GM12878 (cell line): Measurements from ENCODE around the gene PNMA6E. TPM values are rescaled to one million over a fixed set of nuclear protein-coding genes. Genes with fewer than 3 reads are reported as not detected.

Experiments
- ATAC-seq: fragments of 200-7000 bp; cut with Tn5 transposase; 3 replicates; pipeline ENCODE4 v1.9.1; 2020; ENCODE audit warnings: mild to moderate bottlenecking, moderate library complexity
- BruUV-seq: library from RNA; stranded (reverse); fragments of 400-500 nt; replicated peaks from 2 replicates; lab custom pipeline; 2021; lab: Mats Ljungman, UMichigan
- CTCF ChIA-PET: fragments of 300-600 bp; sonication (Branson Sonifier 250); formaldehyde crosslinking; extraction: SDS; loops from one replicate; lab custom pipeline; 2021; ENCODE audit warnings: inconsistent platforms; lab: Yijun Ruan, JAX
- POLR2A ChIA-PET: fragments of 350-600 bp; formaldehyde crosslinking; extraction: SDS; loops from one replicate; lab custom pipeline; 2021; ENCODE audit warnings: inconsistent platforms; lab: Charles Lee
- RAD21 ChIA-PET: fragments of 300-600 bp; sonication (Branson Sonifier 250); formaldehyde crosslinking; loops from one replicate; lab custom pipeline; 2023; ENCODE audit warnings: antibody characterized with exemption; ENCODE audit not compliant: unreplicated experiment; lab: Charles Lee
- SMC1A ChIA-PET: fragments of 300-600 bp; sonication (Branson Sonifier 250); formaldehyde crosslinking; loops from one replicate; lab custom pipeline; 2023; ENCODE audit not compliant: unreplicated experiment, uncharacterized antibody; lab: Charles Lee
- DNase-seq: peaks from one replicate; pipeline ENCODE4 v3.0.0-alpha.2; 2011; ENCODE audit warnings: low read depth, low spot score
- FAIRE-seq: peaks from 3 replicates; lab custom pipeline; 2011; peaks lifted over from hg19 to GRCh38; lab: Jason Lieb, UNC
- H2AFZ ChIP-seq: 2 replicates; pipeline ENCODE4 v1.6.0; 2011; ENCODE audit warnings: low read depth, low read length, control low read depth; ENCODE audit not compliant: control insufficient read depth
- H3K27ac ChIP-seq: 2 replicates; pipeline ENCODE4 v1.5.1; 2011; ENCODE audit warnings: control low read depth; ENCODE audit not compliant: control insufficient read depth, insufficient read depth
- H3K27me3 ChIP-seq, 2 experiments: replicated peaks in 1 of 2; 2 replicates each; pipeline versions ENCODE4 v1.6.0 to v1.6.1; 2011; ENCODE audit warnings: low read length in 1 of 2; ENCODE audit not compliant: control insufficient read depth in 2 of 2, insufficient read depth in 2 of 2
- H3K36me3 ChIP-seq, 2 experiments: 2 replicates each; pipeline ENCODE4 v1.5.1; 2011; ENCODE audit warnings: low read length in 1 of 2; ENCODE audit not compliant: control insufficient read depth in 2 of 2, insufficient read depth in 2 of 2
- H3K4me1 ChIP-seq: 2 replicates; pipeline ENCODE4 v1.6.1; 2011; ENCODE audit warnings: mild to moderate bottlenecking, low read length, moderate library complexity, mixed read lengths; ENCODE audit not compliant: control insufficient read depth, insufficient read depth
- H3K4me2 ChIP-seq: 2 replicates; pipeline ENCODE4 v1.6.0; 2011; ENCODE audit warnings: control low read depth; ENCODE audit not compliant: control insufficient read depth, insufficient read depth
- H3K4me3 ChIP-seq: fragments of 200-600 bp; sonication (generic); 2 replicates; pipeline ENCODE4 v1.5.1; 2016
- H3K79me2 ChIP-seq: 2 replicates; pipeline ENCODE4 v1.6.0; 2011; ENCODE audit warnings: low read length; ENCODE audit not compliant: control insufficient read depth, insufficient read depth
- H3K9ac ChIP-seq: 2 replicates; pipeline ENCODE4 v1.8.0; 2011; ENCODE audit warnings: low read length, control low read depth, mixed read lengths; ENCODE audit not compliant: control insufficient read depth, insufficient read depth
- H3K9me3 ChIP-seq: replicated peaks from 3 replicates; pipeline ENCODE4 v1.5.1; 2011; ENCODE audit warnings: mild to moderate bottlenecking, low read length; ENCODE audit not compliant: control insufficient read depth, insufficient read depth
- H4K20me1 ChIP-seq: 2 replicates; pipeline ENCODE4 v1.6.0; 2011; ENCODE audit not compliant: control insufficient read depth, insufficient read depth
- CBFB ChIP-seq: IDR thresholded peaks from 2 replicates; pipeline ENCODE4 v1.6.1; 2016; ENCODE audit warnings: antibody characterized with exemption, low read depth
- MTA2 ChIP-seq: fragments of 450-650 bp; IDR thresholded peaks from 2 replicates; pipeline ENCODE4 v1.6.1; 2016; ENCODE audit warnings: low read depth, mild to moderate bottlenecking, moderate library complexity
- MTA3 ChIP-seq: IDR thresholded peaks from 2 replicates; pipeline ENCODE4 v1.6.1; 2012; ENCODE audit warnings: low read length, inconsistent platforms, borderline replicate concordance
- NR2F1 ChIP-seq: fragments of 450-650 bp; conservative IDR thresholded peaks from 2 replicates; pipeline ENCODE4 v1.6.1; 2017; ENCODE audit warnings: mild to moderate bottlenecking
- STAT1 ChIP-seq: fragments of 450-650 bp; conservative IDR thresholded peaks from 2 replicates; pipeline ENCODE4 v1.6.1; 2014; ENCODE audit warnings: antibody characterized with exemption, mild to moderate bottlenecking
- ZBED1 ChIP-seq: IDR thresholded peaks from 2 replicates; pipeline ENCODE4 v1.6.1; 2016; ENCODE audit warnings: borderline replicate concordance
- ZNF274 ChIP-seq: IDR thresholded peaks from one replicate; pipeline ENCODE4 v1.8.0; 2011; ENCODE audit not compliant: insufficient read length, insufficient read depth
- WGBS: methylation state at CpG from one replicate; pipeline ENCODE4 v1.1.6; 2016; ENCODE audit warnings: low lambda C conversion rate; ENCODE audit not compliant: insufficient replicate concordance, insufficient coverage; ENCODE audit errors: missing lambda C conversion rate; 5-methylcytosine and 5-hydroxymethylcytosine counted together
- in situ Hi-C: fragments of 300-500 bp; cut with MboI; formaldehyde crosslinking; loops from 9 replicates; pipeline ENCODE4 v1.14.3; 2018; ENCODE audit warnings: mixed read lengths
- intact Hi-C: fragments of 100-400 bp; cut with micrococcal nuclease; formaldehyde crosslinking; loops from one replicate; pipeline ENCODE4 v1.14.2; 2022; ENCODE audit not compliant: unreplicated experiment
- polyA plus RNA-seq, 11 experiments: library from polyadenylated mRNA; depleted of rRNA in 4 of 11; unstranded in 6 of 11; stranded (reverse) in 5 of 11; fragments of >200 nt; fragmentation: Nextera tagmentation in 4 of 11; fragmentation: Illumina TruSeq in 1 of 11; extraction: Ambion mirVana in 4 of 11; extraction: Trizol in 1 of 11; gene quantifications; 1 replicate in 1 of 11; 2 replicates in 10 of 11; pipeline versions ENCODE4 v1.2.1 to v1.2.3, GENCODE V29; 2011 to 2016; ENCODE audit warnings: inconsistent platforms in 2 of 11, missing spikeins in 2 of 11, low read depth in 1 of 11
- total RNA-seq, 4 experiments: library from RNA; depleted of rRNA in 3 of 4; stranded (reverse); fragments of >200 nt in 3 of 4; fragmentation: Illumina TruSeq in 1 of 4; extraction: Trizol in 1 of 4; gene quantifications; 2 replicates each; pipeline versions ENCODE4 v1.2.1 to v1.2.3, GENCODE V29; 2013 to 2021
- TF ChIP-seq, protein P1 (sequence below), 3 experiments: IDR thresholded peaks in 2 of 3; conservative IDR thresholded peaks in 1 of 3; 2 replicates each; pipeline ENCODE4 v1.5.1; 2011; ENCODE audit warnings: low read depth in 3 of 3, low read length in 3 of 3, mild to moderate bottlenecking in 3 of 3, control low read depth in 2 of 3, moderate library complexity in 2 of 3, inconsistent platforms in 1 of 3, mixed read lengths in 1 of 3; ENCODE audit not compliant: control insufficient read depth in 2 of 3, insufficient read depth in 1 of 3; ENCODE audit errors: extremely low read depth in 1 of 3
- TF ChIP-seq, protein P2 (sequence below): IDR thresholded peaks from 2 replicates; pipeline ENCODE4 v1.6.1; 2012; ENCODE audit warnings: low read depth, low read length, improper control_type of control experiment
- TF ChIP-seq, protein P3 (sequence below): IDR thresholded peaks from 2 replicates; pipeline ENCODE4 v1.6.1; 2011; ENCODE audit warnings: mild to moderate bottlenecking, low read depth, low read length, moderate library complexity; ENCODE audit not compliant: insufficient replicate concordance

PNMA6E gene
- total and polyA plus RNA-seq, 10 of the 15 experiments (the other 5 are each of a cell fraction or from before 2014, with no cell fraction given): not detected

DNA sequence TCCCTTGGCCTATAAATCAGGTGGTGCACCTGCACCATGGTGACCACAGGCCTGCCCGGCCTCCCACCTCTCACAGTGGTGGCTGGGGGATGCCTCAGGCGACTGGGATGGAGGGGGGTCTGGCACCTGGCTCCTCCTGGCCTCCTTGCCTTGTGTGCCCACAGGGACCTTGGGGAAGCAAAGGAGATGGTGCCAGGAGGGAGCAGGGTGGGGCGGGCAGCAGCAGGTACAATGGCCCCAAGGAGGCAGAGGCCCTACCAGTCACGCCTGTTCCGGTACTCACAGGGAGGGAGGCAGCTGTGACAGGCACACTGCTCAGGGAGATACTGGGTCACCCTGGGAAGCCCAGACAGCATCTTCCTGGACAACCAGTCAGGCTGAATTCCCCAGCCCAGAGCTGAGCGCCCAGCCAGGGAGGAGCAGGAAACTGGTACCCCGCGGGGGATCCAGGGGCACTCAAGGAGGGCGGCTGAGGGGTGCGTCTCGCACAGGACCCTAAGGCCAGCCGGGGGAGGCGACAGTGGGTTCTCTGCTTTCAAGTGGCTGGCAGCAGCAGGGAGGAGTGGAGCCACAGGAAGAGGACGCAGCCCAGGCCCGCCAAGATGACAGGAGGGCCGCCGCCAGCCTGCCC lies 45.9 kb upstream of the PNMA6E start (continued):
- TF ChIP-seq, protein P1, sequence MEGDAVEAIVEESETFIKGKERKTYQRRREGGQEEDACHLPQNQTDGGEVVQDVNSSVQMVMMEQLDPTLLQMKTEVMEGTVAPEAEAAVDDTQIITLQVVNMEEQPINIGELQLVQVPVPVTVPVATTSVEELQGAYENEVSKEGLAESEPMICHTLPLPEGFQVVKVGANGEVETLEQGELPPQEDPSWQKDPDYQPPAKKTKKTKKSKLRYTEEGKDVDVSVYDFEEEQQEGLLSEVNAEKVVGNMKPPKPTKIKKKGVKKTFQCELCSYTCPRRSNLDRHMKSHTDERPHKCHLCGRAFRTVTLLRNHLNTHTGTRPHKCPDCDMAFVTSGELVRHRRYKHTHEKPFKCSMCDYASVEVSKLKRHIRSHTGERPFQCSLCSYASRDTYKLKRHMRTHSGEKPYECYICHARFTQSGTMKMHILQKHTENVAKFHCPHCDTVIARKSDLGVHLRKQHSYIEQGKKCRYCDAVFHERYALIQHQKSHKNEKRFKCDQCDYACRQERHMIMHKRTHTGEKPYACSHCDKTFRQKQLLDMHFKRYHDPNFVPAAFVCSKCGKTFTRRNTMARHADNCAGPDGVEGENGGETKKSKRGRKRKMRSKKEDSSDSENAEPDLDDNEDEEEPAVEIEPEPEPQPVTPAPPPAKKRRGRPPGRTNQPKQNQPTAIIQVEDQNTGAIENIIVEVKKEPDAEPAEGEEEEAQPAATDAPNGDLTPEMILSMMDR (IDR thresholded peaks at IDR 0.05 in 2 of 3, conservative IDR thresholded peaks at IDR 0.05 in 1 of 3; ENCODE audit: control insufficient read depth in 2 of 3, extremely low read depth in 1 of 3, insufficient read depth in 1 of 3, low read depth in 3 of 3, low read length in 3 of 3): no peak
- no peak for TF ChIP-seq NR2F1
- TF ChIP-seq STAT1: no peak
- TF ChIP-seq ZBED1: no peak
- TF ChIP-seq, protein P2, sequence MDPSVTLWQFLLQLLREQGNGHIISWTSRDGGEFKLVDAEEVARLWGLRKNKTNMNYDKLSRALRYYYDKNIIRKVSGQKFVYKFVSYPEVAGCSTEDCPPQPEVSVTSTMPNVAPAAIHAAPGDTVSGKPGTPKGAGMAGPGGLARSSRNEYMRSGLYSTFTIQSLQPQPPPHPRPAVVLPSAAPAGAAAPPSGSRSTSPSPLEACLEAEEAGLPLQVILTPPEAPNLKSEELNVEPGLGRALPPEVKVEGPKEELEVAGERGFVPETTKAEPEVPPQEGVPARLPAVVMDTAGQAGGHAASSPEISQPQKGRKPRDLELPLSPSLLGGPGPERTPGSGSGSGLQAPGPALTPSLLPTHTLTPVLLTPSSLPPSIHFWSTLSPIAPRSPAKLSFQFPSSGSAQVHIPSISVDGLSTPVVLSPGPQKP: no peak
- no peak for TF ChIP-seq MTA2
- TF ChIP-seq ZNF274: no peak

DNA sequence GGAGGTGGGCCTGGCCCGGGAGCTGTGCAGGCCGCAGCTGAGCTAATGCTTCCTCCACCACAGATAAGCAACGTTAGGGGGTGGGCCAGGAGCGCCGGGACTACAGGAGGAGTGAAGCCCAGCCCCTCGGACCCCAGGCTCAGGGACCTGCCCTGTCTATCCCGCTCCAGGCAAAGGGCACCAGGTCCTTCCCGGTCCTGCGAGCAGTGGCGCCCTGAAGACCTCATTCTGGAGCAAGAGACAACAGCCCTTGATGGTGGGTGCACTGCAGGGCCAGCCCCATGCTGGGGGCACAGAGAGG lies 45.4 kb upstream of the PNMA6E start:
- Histone ChIP-seq H3K79me2 (no peaks in the 10 kb centered on the region), H4K20me1 (no peaks in the 10 kb centered on the region), H3K4me2 (no peak overlapping the region), H3K4me1 (no peaks in the 10 kb centered on the region), H3K4me3 (no peak overlapping the region), H3K36me3 (no peaks in the 10 kb centered on the region), H3K9me3 (no peaks in the 10 kb centered on the region; the same call in 2 of the 3 replicates), H3K27ac (no peak overlapping the region), H3K27me3 (no peaks in the 10 kb centered on the region), H3K9ac (no peak overlapping the region), H2AFZ (no peak overlapping the region)
- intact Hi-C loops (no loop called here), in situ Hi-C loops (no loop called here)
- SMC1A ChIA-PET: no interaction called here
- BruUV-seq: no TSS peak
- ATAC-seq (no peak), DNase-seq (no peak), FAIRE-seq (no peak)
- TF ChIP-seq, protein P3, sequence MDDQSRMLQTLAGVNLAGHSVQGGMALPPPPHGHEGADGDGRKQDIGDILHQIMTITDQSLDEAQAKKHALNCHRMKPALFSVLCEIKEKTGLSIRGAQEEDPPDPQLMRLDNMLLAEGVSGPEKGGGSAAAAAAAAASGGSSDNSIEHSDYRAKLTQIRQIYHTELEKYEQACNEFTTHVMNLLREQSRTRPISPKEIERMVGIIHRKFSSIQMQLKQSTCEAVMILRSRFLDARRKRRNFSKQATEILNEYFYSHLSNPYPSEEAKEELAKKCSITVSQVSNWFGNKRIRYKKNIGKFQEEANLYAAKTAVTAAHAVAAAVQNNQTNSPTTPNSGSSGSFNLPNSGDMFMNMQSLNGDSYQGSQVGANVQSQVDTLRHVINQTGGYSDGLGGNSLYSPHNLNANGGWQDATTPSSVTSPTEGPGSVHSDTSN: no peak
- TF ChIP-seq CBFB: no peak
- TF ChIP-seq MTA3: no peak
- WGBS: 50% methylated on average over 10 of the region's 10 CpGs
- RAD21 ChIA-PET: no interaction called here
- POLR2A ChIA-PET: no interaction called here
- CTCF ChIA-PET: no interaction called here
